HepG2 (cell line): ENCODE results near the gene HSDL1. TPM values are rescaled to one million over a fixed set of nuclear protein-coding genes. Genes with fewer than 3 reads are reported as not detected.
A peak's percentile ranks its signal among the peaks of the same experiment; 100 is the strongest.

Experiments
- CENPBD1 ChIP-seq: sonication (generic); formaldehyde crosslinking; IDR thresholded peaks from 2 replicates; pipeline ENCODE4 v1.8.0; 2022; ENCODE audit warnings: missing genetic modification reagents, low read depth, mild to moderate bottlenecking, borderline replicate concordance
- CREM ChIP-seq, 2 experiments: sonication (generic) in 1 of 2; formaldehyde crosslinking in 1 of 2; IDR thresholded peaks; 2 replicates each; pipeline versions ENCODE4 v1.4.0 to v1.6.1; 2016 to 2020; ENCODE audit warnings: antibody characterized with exemption in 1 of 2, mild to moderate bottlenecking in 1 of 2, missing genetic modification reagents in 1 of 2
- DPF2 ChIP-seq: sonication (generic); formaldehyde crosslinking; IDR thresholded peaks from 2 replicates; pipeline ENCODE4 v1.4.0; 2020; ENCODE audit warnings: mild to moderate bottlenecking, low read depth, missing genetic modification reagents, borderline replicate concordance
- FOXC1 ChIP-seq: sonication (generic); formaldehyde crosslinking; IDR thresholded peaks from 2 replicates; pipeline ENCODE4 v1.8.0; 2022; ENCODE audit warnings: mild to moderate bottlenecking, missing genetic modification reagents, borderline replicate concordance
- GATAD1 ChIP-seq: IDR thresholded peaks from 2 replicates; pipeline ENCODE4 v1.6.1; 2016; ENCODE audit warnings: missing genetic modification reagents, missing compliant biosample characterization
- MED1 ChIP-seq: sonication (generic); formaldehyde crosslinking; IDR thresholded peaks from 2 replicates; pipeline ENCODE4 v1.4.0; 2020; ENCODE audit warnings: missing genetic modification reagents
- MEIS1 ChIP-seq: sonication (generic); formaldehyde crosslinking; IDR thresholded peaks from 2 replicates; pipeline ENCODE4 v1.9.0; 2021; ENCODE audit warnings: mild to moderate bottlenecking, missing genetic modification reagents, moderate library complexity, borderline replicate concordance
- MLXIP ChIP-seq: sonication (generic); formaldehyde crosslinking; IDR thresholded peaks from 2 replicates; pipeline ENCODE4 v1.9.0; 2021; ENCODE audit warnings: missing genetic modification reagents, borderline replicate concordance
- PCBP2 ChIP-seq: fragments of 200-400 bp; formaldehyde crosslinking; optimal IDR thresholded peaks from 2 replicates; pipeline ENCODE3; 2018; ENCODE audit warnings: low read length, low read depth; ENCODE audit not compliant: poor library complexity, severe bottlenecking
- RARG ChIP-seq: sonication (generic); formaldehyde crosslinking; IDR thresholded peaks from 2 replicates; pipeline ENCODE4 v1.4.0; 2020; ENCODE audit warnings: low read depth, mild to moderate bottlenecking, missing genetic modification reagents
- SOX5 ChIP-seq: IDR thresholded peaks from 2 replicates; pipeline ENCODE4 v1.6.1; 2016; ENCODE audit warnings: borderline replicate concordance
- THAP7 ChIP-seq: sonication (generic); formaldehyde crosslinking; IDR thresholded peaks from 2 replicates; pipeline ENCODE4 v1.8.1; 2023; ENCODE audit warnings: mild to moderate bottlenecking, missing genetic modification reagents
- UBTF ChIP-seq: sonication (generic); formaldehyde crosslinking; IDR thresholded peaks from 2 replicates; pipeline ENCODE4 v1.4.0; 2020; ENCODE audit warnings: mild to moderate bottlenecking, missing genetic modification reagents
- ZMYM3 ChIP-seq: sonication (generic); formaldehyde crosslinking; IDR thresholded peaks from 2 replicates; pipeline ENCODE4 v1.5.1; 2020; ENCODE audit warnings: mild to moderate bottlenecking, missing genetic modification reagents
- ZNF496 ChIP-seq: sonication (generic); formaldehyde crosslinking; IDR thresholded peaks from 2 replicates; pipeline ENCODE4 v1.8.1; 2023; ENCODE audit warnings: mild to moderate bottlenecking, moderate library complexity, missing genetic modification reagents; ENCODE audit not compliant: insufficient replicate concordance
- ZNF552 ChIP-seq: sonication (generic); formaldehyde crosslinking; IDR thresholded peaks from 2 replicates; pipeline ENCODE4 v1.9.0; 2022; ENCODE audit warnings: missing genetic modification reagents, mild to moderate bottlenecking, borderline replicate concordance
- ZNF556 ChIP-seq: sonication (generic); formaldehyde crosslinking; IDR thresholded peaks from 2 replicates; pipeline ENCODE4 v1.4.0; 2020; ENCODE audit warnings: mild to moderate bottlenecking, missing genetic modification reagents, borderline replicate concordance
- ZNF605 ChIP-seq: sonication (generic); formaldehyde crosslinking; IDR thresholded peaks from 2 replicates; pipeline ENCODE4 v1.8.0; 2022; ENCODE audit warnings: mild to moderate bottlenecking, missing genetic modification reagents
- ZNF629 ChIP-seq: sonication (generic); formaldehyde crosslinking; conservative IDR thresholded peaks from 2 replicates; pipeline ENCODE4 v1.5.0; 2020; ENCODE audit warnings: missing genetic modification reagents
- ZSCAN9 ChIP-seq: IDR thresholded peaks from 2 replicates; pipeline ENCODE4 v1.6.1; 2016; ENCODE audit warnings: borderline replicate concordance
- polyA plus RNA-seq, 8 experiments: library from polyadenylated mRNA; depleted of rRNA in 3 of 8; stranded (reverse) in 7 of 8; unstranded in 1 of 8; fragments of >200 nt; fragmentation: Illumina TruSeq in 4 of 8; extraction: Trizol in 4 of 8; gene quantifications; 2 replicates each; pipeline versions ENCODE4 v1.2.1 to v1.2.3, GENCODE V29; 2011 to 2016; ENCODE audit warnings: low read depth in 4 of 8, missing spikeins in 1 of 8, mixed read lengths in 1 of 8; ENCODE audit not compliant: insufficient read depth in 1 of 8
- total RNA-seq, 5 experiments: library from RNA; depleted of rRNA; stranded (reverse); fragments of >200 nt; fragmentation: Illumina TruSeq; extraction: Trizol; gene quantifications; 2 replicates each; pipeline ENCODE4 v1.2.3, GENCODE V29; 2016; ENCODE audit warnings: low read depth in 1 of 5
- TF ChIP-seq, protein P1 (sequence below): sonication (generic); formaldehyde crosslinking; IDR thresholded peaks from 2 replicates; pipeline ENCODE4 v1.4.0; 2020; ENCODE audit warnings: missing genetic modification reagents

The HSDL1 gene
- total and polyA plus RNA-seq, 2 of the 13 experiments (the other 11 are each of a cell fraction or from before 2014, with no cell fraction given) = 49.2 to 49.7 TPM

GRCh38 chr16:84116720-84117493, 28.1 kb downstream of the HSDL1 start, which contains the start of gene MBTPS1 (continued):
- no peak for TF ChIP-seq PCBP2
- peak; percentile 88 for TF ChIP-seq GATAD1
- TF ChIP-seq CENPBD1 (CRISPR knock-in tag) = no peak
- no peak for TF ChIP-seq ZNF629 (CRISPR knock-in tag)
- TF ChIP-seq ZNF605 = peak; percentile 97
- no peak; the same call in 1 of the 2 replicates for TF ChIP-seq ZNF552
- TF ChIP-seq CREM (IDR thresholded peaks at IDR 0.05) = no peak
- TF ChIP-seq CREM (CRISPR knock-in tag; IDR thresholded peaks at IDR 0.05) = no peak
- TF ChIP-seq ZSCAN9 = no peak; the same call in 1 of the 2 replicates
- TF ChIP-seq UBTF (CRISPR knock-in tag) = peak; percentile 95
- TF ChIP-seq SOX5 (CRISPR knock-in tag) = peak; percentile 54; the same call in 1 of the 2 replicates
- no peak; the same call in 1 of the 2 replicates for TF ChIP-seq MEIS1 (CRISPR knock-in tag)
- peak; percentile 56 for TF ChIP-seq FOXC1
- no peak for TF ChIP-seq DPF2 (CRISPR knock-in tag)
- no peak for TF ChIP-seq MLXIP (CRISPR knock-in tag)
- TF ChIP-seq, protein P1, sequence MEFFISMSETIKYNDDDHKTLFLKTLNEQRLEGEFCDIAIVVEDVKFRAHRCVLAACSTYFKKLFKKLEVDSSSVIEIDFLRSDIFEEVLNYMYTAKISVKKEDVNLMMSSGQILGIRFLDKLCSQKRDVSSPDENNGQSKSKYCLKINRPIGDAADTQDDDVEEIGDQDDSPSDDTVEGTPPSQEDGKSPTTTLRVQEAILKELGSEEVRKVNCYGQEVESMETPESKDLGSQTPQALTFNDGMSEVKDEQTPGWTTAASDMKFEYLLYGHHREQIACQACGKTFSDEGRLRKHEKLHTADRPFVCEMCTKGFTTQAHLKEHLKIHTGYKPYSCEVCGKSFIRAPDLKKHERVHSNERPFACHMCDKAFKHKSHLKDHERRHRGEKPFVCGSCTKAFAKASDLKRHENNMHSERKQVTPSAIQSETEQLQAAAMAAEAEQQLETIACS = peak; percentile 100
- peak; percentile 24; the same call in 1 of the 2 replicates for TF ChIP-seq ZNF556
- TF ChIP-seq RARG (CRISPR knock-in tag) = no peak
- TF ChIP-seq MED1 (CRISPR knock-in tag) = peak; percentile 80
- TF ChIP-seq ZMYM3 = no peak
- TF ChIP-seq ZNF496 = no peak
- TF ChIP-seq THAP7 (CRISPR knock-in tag) = no peak; the same call in 1 of the 2 replicates
